ENCODE measurements around the gene SIM1.

DNA sequence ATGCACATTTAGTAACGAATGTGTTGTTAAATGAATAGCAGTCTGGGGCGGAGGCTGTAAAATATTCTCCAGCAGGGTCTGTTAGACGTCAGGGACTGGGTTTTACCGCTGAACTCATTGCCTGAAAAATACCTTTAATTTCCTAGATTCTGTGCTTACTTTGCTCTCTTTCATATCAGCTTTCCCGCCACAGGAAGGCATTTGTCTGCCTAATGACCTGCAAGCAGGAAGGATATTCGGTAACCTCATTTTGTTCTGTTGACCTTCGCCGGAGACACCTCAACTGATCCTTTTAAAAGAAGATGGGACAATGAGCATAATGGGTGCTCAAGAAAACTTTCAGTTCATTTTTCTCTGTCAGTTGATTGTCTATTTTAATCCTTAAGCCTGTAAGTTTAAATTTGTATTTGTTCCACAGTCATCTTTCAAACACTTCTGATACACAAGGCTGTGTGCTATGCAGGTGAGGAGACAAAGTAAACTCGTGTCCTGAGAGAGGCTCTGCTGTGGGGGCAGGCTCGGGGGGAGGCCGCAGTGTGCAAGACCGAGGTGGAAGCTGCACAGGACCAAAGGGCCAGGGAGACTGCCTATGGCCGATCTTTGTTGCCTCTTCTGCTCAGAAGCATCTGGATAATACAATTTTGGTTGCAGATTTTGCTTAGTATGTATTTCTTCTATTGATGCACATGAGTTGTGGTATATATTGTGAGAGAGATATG is 27.4 kb upstream of the SIM1 start:
- TF ChIP-seq, protein P1, sequence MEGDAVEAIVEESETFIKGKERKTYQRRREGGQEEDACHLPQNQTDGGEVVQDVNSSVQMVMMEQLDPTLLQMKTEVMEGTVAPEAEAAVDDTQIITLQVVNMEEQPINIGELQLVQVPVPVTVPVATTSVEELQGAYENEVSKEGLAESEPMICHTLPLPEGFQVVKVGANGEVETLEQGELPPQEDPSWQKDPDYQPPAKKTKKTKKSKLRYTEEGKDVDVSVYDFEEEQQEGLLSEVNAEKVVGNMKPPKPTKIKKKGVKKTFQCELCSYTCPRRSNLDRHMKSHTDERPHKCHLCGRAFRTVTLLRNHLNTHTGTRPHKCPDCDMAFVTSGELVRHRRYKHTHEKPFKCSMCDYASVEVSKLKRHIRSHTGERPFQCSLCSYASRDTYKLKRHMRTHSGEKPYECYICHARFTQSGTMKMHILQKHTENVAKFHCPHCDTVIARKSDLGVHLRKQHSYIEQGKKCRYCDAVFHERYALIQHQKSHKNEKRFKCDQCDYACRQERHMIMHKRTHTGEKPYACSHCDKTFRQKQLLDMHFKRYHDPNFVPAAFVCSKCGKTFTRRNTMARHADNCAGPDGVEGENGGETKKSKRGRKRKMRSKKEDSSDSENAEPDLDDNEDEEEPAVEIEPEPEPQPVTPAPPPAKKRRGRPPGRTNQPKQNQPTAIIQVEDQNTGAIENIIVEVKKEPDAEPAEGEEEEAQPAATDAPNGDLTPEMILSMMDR (IDR thresholded peaks at IDR 0.05; ENCODE audit: insufficient read depth, low read length, poor library complexity, severe bottlenecking) = no peak
- TF ChIP-seq EZH2phosphoT487 (conservative IDR thresholded peaks at IDR 0.05; ENCODE audit: low read length) = no peak

All from SU-DHL-6 (cell line).